GM18907 (cell line): ENCODE measurements around the gene SPDYE5.

Experiments used
- ATAC-seq: cut with Tn5 transposase; IDR thresholded peaks from one replicate; pipeline ENCODE4 v1.9.1; 2021; ENCODE audit warnings: mild to moderate bottlenecking, moderate library complexity; ENCODE audit not compliant: unreplicated experiment

SPDYE5 gene

DNA sequence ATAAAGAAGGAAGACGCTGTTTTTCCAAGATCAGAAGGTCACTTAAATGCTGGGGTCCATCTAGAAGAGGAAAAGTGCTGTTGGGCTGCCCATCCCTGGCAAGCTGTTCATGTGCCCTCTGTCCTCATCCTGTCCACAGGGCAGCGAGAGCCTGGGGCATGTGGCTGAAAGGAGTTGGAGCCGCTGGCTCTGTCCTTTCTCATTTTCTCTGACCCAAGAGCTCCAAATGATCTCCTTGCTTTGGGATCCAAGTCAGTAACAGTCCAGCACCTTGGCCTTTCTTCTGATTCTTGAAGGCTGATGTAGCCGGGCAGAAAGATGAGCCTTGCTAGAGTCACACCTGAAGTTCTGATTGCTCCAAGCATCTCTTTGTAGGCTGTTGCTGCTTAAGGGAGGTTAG is 44.4 kb downstream of the SPDYE5 start:
- no peak for ATAC-seq

DNA sequence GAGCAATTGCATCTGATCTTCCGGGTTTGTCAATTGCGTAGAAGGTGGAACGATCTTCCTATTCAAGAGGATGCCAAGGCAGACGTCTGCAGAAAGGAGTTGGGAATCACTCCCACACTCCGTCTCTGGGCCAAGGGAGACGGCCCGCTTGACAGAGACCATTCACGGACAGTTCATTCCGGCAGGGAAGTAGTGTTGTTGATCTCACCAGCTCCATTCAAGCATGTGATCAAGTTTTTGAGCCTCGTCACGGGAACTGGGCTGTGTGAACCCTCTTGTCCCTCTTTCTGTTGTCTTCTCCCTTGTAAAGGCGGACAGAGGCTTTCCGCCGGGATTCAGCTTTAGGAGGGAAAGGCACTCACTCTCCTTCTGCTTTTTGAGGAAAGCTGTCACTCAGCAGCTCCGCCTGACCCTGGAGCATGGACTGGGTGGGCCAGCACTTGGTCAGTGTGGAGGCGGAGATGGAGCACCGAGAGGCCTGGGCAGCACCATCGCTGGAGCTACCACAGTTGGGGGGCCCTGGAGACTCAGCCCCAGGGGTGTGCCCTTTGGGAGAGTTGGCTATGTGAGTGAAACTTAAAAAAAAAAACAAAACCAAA is 44.9 kb downstream of the SPDYE5 start:
- ATAC-seq = no peak

DNA sequence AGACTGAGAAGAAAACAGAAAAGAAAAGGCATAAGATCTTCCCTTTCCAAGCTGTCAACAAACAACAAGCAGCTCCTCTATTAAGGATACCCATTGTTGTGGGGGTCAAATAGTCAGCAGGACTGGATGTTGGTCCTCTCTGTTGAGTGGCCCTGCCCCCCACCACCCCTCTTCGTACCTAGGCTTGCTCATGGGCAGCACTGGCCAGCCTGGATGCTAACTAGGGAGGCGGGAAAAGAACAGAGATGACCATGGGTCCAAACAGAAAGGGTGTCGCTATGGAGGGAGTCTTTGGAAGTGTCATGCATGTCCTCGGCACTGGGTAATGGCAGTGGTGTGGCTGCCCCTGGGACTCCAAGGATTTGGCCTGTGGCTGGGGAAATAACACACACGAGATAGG is 45.6 kb downstream of the SPDYE5 start:
- no peak for ATAC-seq

DNA sequence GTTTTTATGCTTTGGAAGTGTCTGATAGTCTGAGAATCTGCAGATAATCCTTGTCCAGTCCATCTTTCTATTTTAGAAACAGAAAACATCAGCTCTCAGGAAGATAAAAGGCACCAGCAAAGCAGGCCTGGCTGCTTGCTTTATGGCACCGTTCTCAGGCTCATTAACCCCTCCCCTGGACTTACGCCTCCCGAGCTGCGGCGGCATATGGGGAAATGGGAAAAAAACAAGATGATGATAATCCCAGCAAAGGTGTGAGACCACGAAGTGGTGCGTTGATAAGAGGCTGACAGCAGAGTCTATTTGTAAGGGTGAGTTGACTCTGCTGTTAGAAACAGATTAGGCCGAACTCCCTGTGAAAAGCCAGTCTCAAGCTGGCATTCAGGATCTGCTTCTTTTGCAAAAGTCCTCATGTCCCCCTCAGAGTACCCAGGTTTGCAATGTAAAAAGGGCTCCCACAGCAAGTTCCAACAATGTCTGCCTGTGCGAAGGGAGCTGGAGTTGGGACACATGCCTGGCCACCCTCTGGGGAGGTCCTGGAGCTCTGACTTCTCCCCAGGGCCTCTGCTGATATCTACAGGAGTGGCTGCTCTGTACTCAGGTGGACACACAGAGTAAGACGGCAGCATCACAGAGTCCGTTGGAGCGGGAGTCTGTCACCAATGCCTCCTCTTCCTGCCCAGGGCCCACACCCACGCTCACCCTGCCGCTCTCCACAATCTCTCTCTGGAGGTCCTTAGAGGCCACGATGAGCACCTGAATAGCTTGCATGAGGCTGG is 54.3 kb downstream of the SPDYE5 start:
- ATAC-seq = no peak
